DMS79 (cell line): Measurements from ENCODE around the gene KCND3.
"Not testable (repeated sequence)": the region's sequence is repeated elsewhere in the genome, so short reads cannot be mapped to it uniquely, and the experiment has no call there.

Experiments
- DNase-seq: peaks from one replicate; lab custom pipeline; 2025; lab: John Stamatoyannopoulos, UW

KCND3 gene

DNA sequence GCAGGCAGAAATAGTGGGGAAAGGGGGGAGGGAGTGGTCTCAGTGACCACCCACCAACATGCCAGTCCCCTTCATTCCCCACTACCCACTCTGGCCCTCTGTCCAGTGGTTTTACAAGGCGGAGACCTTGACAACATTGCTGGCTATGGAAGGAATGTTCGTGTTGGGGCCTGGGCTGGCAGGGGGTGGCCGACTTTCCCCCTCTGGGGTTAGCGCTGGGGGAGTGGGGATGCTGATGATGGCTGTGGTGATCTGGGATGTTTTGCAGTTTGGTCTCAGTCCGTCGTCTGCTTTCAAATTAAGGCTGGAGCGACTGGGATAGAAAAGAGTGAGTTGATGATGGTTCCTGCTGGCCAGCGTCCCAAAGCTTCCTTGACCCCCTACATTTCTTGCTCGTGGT is 213.5 kb downstream of the KCND3 start:
- DNase-seq: no peak

DNA sequence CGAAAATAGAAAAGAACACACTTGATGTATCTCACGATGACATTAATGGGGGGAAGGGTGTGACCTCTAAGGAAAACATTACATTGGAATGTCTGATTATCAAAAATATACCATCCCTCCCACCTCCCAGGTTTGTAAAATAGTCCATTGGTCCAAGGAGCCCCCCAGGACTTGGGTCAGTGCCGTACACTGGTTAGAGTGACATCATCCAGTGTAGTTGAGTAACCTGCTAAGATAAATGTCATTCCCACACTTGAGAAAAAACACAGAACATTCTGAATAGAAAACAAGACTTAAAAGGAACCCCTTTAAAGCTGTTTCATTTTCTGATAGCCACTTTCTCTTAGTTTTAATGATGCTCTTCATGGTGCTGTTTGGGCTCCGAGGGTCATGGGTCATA is 218.6 kb downstream of the KCND3 start:
- no peak for DNase-seq

DNA sequence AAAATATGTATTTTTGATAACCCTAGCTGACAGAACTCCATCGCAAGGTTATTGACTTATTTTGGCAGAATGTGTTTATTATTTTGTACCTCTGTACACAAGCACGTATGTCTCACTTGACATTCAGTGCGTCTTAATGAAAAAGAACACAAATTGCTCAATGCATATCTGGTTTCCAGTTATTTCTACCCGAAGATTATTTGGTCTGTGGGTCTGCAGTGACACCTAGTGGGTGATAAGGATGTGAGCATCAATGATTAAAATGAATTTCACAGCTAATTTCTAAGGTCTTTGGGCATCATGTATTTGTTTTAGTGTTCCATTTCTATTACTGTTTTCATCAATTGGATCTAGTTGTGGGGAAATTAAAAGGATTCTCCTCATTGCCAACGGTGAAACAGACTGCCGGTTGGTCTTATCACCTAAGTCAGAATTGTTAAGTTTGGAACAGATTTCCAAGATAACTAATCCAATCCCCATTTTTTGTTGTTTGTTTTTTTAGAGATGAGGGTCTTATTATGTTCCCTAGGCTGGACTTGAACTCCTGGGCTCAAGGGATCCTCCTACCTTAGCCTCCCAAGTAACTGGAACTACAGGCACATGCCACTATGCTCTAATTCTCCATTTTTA is 219.8 kb downstream of the KCND3 start:
- no peak for DNase-seq

DNA sequence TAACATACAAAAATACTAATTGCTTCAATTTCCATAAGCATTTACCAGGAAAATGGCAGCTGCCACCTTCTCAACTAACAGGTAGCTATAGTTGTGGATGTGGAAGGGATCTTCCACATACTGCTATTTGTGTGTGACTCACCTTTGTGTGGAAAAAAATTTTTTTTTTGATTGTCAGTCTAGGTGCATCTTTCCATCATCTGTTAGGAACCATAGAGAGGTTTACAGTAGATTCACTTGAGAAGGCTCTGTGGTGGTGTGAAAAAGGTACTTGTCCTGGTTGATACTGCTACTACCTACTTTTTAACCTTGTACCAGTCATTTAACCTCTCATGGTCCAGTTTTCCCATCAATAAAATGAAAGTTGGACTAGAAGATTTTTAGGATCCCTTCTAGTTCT is 220.8 kb downstream of the KCND3 start:
- DNase-seq: no peak

DNA sequence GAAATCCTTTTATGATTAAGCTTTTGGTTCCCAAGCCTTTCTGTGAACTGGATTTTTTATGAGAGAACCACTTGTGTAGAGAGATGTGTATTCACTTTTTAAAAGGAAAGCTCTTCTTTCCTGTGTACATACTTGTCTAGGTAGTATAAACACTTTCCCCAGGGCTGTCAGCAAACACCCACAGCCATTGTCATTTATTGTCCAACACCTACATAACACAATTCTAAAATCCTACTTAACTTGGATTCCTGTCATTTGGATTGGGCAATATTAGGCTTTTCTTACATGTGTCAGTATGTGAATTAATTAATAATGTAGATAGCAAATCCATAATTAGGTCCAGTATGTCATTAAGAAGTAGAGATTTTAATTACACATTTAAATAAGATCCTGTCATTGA is 221.4 kb downstream of the KCND3 start:
- no peak for DNase-seq

DNA sequence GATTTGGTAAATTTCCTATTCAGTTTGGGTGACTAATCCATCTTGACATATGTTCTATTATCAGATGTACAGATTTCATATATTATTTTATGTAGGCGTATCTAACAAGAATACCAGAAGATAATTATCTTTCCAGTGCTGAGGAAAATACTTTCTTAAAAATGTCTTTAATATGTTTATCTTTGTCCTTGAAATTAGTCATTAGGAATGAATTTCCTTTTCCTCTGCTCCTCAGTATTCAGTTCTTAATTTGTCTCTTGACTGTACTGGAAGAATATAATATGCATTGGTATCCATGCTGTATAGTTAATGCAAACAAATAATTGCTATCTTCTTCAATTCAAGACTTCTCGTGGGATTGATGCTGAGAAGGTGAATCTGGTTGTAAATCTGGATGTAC is 227.1 kb downstream of the KCND3 start:
- DNase-seq: no peak

DNA sequence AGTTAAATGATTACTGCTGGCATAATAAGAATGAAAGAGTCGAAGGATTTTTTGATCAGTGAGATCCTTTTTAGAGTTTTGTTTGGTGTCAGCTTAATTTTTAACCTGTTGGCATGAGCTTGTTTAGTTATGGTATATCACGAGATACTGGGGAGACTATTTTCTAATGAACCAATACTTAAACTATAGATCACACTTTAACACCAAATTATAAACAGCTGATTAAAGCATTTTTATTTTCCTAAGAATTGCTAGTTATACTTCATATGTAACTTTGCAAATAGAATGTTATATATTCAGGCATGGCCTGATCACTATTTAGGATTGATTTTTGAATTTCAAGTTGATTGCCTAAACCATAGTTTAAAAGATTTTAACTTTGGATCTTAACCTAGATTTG is 227.8 kb downstream of the KCND3 start:
- no peak for DNase-seq

DNA sequence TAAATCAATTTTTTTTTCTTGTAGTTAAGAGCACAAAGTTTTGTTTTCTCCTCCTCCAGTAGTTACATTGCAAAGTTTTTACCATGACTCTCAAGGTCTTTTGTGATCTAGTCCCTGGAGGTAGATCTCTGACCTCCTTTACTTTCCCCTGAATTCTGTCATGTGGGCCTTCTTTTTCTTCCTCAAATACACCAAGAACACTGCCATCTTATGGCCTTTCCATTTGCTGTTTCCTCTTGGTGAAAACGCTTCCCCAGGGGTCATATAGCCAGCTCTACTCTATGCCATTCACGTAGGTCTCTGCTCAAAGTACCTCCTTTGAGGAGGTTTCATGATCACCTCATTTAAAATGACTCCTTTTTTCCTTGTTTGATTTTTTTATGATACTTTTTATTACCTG is 231.1 kb downstream of the KCND3 start:
- DNase-seq: no peak

DNA sequence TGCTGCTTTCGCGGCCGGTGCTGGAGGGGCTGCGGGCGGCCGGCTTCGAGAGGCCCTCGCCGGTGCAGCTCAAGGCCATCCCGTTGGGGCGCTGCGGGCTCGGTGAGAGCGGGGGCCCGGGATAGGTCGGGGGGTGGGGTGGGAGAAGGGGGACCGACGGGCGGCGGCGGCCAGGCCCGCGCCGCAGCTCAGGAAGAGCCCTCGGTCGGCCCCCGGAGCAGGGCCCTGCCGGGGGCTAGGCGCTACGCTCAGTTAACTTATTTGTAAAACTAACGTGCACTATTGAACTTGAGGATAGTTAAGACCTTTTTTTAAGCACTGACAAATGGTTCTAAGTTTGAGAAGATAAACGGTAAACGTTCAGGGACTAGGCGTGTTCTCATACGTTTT is 233.3 kb downstream of the KCND3 start:
- DNase-seq: no peak

DNA sequence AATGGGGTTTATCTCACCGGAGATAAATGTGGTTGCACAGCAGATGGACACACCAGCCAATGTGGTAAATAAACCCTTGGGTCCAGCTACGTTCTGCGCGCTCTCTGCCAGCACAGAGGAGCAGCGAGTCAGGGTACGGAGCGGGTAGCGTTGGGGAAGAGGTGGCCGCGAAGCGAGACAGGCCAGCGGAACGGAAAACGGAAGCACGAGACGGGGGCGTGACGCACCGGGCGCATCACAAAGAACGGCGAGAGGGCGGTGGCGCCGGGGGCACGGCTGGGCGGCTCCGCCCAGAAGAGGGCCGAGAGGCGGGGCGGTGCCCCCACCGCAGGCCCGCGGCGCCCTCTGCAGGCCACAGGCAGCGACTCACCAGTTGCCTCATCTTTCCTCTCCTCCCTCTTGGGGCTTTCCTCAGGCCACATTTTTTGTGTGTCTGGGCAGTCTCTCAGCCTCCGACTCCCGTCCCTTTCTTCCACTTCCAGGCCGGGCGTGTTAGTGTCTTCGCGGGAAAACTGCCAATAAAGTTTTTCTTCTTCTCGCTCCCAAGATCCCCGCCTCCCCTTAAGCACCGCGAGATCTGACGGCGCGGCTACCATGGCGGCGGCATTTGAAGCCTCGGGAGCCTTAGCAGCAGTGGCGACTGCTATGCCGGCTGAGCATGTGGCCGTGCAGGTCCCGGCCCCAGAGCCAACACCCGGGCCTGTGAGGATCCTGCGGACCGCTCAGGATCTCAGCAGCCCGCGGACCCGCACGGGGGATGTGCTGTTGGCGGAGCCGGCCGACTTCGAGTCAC is 233.9 kb downstream of the KCND3 start, which contains the start of gene DDX20:
Gene DDX20, plus strand, starts transcription at position 571 of the 793 bp plus-strand sequence. Its CDS starts 24 bp downstream, at position 595.
- peak; percentile 95 for DNase-seq

DNA sequence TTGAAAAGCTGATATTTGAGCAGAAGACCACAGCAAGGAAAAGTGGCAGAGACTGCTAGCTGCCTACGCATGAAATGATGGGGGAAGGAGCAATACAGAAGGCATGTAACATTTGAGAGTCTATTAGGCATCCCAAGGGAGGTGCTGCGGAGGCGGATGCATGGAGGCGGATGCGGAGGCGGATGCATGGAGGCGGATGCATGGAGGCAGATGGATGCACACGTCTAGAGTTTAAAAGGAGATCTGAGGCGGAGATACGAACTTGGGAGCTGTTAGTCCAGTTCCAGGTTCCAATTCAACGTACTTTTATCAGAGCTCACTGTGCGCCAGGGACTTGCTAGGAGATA is 234.5 kb downstream of the KCND3 start:
- DNase-seq: peak; percentile 54

DNA sequence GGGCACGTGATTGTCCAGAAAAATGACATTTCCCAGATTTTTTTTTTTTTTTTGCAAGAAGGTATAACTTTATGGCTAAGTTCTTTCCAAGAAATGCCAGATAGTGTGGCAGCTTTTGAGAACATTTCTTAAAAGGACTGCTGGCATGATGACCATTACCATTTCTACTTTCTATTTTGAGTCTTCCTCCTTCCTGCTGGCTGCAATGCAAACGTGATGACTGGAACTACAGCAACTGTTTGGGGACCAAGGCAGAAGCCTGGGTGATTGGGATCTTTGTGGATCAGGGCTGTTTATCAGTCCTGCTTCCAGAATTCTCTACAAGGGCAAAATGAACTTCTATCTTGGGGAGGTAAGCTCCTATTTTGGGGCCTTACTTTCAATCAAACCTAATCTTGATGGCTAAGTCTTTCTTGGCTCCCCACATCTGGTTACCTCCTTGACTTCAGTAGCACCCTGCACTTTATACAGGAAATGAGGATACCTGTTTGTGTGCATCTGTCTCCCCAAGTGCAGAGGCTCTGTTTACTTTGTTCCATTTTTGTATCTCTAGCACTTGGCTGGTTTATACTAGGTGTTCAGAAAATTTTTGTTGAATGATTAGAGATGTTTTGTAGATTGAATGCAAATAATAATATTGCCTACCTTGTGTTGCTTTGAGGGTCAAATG is 237.4 kb downstream of the KCND3 start:
- DNase-seq: no peak

DNA sequence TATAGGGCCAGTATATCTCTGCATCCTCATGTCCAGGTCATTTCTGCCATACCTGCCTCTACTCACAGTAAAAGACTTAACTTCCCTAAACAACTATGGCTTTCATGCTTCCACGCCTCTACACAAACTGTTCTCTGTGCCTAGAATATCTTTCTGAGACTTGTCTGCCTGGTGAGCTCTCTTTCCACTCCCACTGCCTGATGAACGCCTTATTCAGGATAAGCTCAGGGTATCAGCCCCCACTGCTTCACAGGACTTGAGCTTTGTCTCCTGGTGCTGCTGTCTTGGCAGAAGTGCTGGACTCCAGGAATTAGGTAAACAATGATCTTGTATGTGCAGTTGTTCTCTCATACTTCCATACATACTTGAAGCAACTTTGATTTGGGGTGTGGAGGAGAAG is 238.6 kb downstream of the KCND3 start:
- no peak for DNase-seq

DNA sequence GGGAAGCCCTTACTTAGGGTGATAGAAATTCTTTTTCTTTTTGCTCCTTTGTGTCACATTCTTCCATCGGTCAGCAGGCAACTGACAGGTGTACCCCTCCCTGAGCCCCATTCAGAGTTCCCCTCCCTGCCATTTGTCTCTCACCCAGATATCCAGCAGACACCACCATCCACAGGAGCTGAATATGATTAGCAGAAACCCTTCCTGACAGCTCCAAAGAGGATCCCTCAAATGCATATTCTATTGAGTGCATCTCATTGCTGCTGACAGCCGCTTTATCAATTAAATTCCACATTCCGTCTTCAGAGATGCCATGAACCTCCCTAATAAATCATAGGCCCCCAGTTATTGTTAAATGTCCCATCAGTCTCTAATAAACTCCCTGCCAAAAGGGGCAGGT is 239.8 kb downstream of the KCND3 start:
- no peak for DNase-seq

DNA sequence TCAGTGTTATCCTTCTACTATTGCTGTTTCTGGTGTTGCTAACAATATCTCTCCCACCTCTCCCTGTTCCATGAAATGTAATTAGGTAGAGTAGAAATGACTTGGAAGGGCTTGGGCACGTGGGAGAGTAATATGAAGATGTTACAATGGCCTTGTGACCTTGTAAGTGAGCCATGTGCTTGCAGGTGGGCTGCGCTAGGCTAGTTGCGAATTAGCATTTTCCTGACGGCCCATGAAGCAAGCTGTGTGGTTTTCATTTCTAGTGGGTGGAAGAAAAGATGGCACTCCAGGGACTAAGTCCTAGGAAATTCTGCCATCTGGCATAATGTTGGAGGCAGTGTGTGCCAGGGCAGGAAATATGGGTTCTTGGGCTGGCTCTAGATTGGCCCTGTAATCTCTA is 241.5 kb downstream of the KCND3 start:
- DNase-seq: no peak

DNA sequence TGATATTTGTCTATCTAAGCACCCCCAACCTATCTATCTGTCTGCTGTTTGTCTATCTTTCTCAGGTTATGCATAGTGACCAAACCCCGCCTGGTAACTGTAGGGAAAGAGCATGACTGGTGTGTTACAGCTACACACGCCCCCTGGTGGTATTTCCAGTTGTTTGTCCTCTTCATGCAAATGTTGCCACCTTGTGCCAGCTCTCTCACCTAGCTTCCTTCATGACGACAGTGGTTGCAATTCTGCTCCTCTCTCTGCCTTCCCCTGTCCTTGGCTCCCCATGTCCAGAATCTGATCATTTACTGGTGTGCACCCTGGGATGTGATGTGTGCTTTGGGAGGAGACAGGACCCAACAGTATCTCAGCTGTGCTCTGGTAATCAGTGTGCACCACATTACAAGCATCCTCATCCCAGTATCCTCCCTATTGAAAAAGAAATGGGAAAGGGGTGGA is 242.2 kb downstream of the KCND3 start:
- DNase-seq: no peak

DNA sequence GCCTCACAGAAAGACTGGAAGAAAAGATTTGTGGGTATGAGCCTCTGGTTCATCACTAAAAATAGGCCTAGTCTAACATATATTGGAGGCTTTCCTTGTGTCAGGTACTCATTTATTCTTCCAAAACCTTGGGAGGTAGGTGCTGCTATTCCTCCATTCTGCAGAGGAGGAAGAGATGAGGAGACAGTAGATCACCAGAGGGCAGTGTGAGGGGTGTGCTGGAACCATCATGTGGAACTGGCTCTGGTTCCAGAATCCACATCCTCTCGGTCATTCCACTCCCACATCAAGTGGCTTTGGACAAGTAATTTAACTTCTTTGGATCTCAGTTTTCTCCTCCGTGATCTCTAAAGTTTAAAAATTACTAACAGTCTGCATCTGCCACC is 242.9 kb downstream of the KCND3 start:
- no peak for DNase-seq

DNA sequence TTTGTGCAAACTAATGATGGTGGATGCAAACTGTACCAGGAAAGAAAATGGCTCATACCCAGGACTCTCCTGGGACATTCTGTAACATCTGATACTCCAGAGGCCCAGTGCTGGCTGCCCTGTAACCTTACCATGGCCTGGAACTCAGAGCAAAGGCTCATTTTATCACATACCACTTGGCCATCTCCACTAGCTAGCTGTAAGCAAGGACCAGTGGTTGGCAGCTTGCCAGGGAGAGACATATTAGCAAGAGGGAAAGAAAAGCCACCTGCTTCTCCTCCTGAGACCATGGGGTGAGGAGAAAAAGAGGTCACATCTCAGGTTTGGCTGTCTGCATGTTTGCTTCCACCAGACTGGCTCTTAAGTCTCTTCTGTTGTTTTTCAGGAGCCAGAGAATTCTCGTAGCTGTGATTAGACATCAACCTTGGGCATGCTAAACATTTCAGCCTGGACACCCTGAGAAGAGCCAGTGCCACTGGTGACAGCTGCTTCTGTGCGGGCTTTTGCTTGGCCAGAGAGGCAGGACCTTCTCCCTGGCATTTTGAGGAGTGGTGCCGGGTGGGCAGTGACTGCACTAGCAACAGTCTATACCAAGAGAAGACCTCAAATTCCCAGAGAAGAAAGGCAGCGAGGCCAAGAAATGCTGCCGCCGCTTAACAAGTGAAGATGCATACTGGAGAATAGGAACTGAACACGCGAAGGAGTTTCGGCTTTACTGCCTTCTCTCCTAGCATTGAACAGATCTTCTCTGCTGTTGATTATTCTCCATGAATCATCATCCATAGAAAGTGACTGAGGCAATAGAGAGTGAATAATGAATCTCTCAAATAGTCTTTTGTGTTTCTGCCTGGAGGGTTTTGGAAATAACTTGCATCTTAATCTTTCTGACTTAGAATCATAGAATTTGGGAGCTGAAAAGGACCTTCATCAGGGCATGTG is 243.5 kb downstream of the KCND3 start:
- peak; percentile 41 for DNase-seq

DNA sequence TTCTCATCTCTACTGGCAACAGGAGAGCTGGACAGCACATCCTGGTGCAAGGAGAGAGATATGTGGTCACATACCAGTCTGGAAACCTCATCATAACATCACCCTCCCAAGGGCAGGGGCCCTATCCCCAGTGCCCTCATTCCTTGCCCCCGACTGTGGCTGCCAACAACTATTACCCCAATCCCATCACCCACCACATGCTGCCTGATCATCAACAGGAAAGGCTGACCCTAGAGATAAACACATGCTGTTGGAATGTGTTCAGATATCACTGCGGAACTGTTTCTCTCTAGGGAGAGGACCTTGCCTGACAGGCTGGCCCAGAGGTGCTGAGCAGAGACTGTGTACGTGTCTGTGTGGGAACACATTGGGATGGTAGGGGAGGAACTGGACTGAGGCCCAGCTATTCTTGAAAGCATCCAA is 245.8 kb downstream of the KCND3 start:
- DNase-seq: no peak

DNA sequence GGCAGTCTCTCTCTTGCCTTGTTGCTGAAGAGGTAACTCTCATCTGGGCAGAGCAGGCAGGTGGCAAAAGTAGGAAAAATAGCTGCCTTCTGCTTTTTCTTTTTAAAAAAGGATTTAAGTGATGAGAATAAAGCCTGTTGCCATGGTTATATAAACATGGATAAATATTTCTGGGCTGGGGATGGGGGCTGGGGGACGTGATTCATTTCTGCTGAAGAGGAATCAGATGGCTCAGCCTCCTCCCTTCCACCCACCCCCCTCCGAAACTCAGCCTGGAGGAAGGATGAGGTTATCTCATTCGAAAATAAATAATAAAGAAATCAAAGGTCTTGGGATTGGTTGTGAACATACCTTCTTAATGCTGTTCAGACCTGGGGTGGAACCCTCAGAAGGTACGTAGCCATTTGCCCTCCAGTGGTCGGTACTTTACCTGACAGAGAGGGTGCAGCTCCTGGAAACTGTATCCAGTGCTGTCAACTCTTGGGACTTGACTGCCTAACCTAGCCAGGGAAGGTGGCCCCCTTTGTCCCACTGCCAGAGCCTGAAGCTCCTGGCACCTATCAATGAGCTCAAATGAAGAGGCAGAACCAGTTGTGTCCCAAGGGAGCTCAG is 246.4 kb downstream of the KCND3 start:
- no peak for DNase-seq

DNA sequence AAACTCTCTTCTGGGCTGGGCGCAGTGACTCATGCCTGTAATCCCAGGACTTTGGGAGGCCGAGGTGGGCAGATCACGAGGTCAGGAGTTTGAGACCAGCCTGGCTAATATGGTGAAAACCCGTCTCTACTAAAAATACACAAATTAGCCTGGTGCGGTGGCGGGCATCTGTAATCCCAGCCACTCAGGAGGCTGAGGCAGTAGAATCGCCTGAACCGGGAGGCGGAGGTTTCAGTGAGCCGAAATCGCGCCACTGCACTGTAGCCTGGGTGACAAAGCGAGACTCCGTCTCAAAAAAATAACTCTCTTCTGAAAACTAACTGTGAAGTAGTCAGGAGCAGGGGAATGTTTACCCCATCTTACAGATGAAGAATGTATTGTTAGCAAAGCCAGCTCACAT is 247.2 kb downstream of the KCND3 start:
- DNase-seq: not testable (repeated sequence)
